GM19397 (cell line): ENCODE measurements around the gene SDK1.
A peak's percentile ranks its signal among the peaks of the same experiment; 100 is the strongest.
"Not testable (repeated sequence)": the region's sequence is repeated elsewhere in the genome, so short reads cannot be mapped to it uniquely, and the experiment has no call there.

ENCODE experiments used
- ATAC-seq: cut with Tn5 transposase; IDR thresholded peaks from one replicate; pipeline ENCODE4 v1.9.1; 2021; ENCODE audit warnings: mild to moderate bottlenecking, moderate library complexity; ENCODE audit not compliant: unreplicated experiment

Gene SDK1

DNA sequence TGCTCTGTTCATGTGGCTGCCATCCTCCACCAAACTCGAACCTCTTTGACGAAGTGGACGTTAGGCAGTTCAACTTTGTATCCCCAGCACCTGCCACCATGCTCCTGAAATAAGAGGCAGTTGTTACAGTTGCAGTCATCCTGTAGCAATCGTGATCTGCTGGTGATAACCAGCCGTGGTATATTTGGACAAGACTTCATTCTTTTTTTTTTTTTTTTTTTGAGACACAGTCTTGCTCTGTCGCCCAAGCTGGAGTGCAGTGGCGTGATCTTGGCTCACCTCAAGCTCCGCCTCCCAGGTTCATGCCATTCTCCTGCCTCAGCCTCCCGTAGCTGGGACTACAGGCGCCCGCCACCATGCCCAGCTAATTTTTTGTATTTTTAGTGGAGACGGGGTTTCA lies 640.7 kb downstream of the SDK1 start:
- not testable (repeated sequence) for ATAC-seq

DNA sequence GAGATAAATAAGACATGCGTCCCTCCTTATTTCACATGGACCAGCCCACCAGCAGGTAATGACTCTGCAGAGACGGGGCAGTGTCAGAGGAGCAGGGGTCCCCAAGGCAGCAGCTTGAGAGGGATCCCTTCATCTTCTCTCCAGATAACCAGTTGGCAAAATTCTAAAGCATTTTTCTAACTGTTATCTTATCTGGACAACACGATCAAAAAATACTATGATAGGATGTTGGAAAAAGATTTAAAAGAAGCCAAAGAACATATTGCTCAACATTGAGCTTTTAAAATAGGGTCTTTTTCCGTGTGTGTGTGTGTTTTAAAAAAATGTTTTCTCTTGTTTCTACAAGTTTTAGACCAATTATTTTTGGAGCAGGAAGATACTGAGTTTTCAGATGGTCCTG lies 641.2 kb downstream of the SDK1 start:
- no peak for ATAC-seq

DNA sequence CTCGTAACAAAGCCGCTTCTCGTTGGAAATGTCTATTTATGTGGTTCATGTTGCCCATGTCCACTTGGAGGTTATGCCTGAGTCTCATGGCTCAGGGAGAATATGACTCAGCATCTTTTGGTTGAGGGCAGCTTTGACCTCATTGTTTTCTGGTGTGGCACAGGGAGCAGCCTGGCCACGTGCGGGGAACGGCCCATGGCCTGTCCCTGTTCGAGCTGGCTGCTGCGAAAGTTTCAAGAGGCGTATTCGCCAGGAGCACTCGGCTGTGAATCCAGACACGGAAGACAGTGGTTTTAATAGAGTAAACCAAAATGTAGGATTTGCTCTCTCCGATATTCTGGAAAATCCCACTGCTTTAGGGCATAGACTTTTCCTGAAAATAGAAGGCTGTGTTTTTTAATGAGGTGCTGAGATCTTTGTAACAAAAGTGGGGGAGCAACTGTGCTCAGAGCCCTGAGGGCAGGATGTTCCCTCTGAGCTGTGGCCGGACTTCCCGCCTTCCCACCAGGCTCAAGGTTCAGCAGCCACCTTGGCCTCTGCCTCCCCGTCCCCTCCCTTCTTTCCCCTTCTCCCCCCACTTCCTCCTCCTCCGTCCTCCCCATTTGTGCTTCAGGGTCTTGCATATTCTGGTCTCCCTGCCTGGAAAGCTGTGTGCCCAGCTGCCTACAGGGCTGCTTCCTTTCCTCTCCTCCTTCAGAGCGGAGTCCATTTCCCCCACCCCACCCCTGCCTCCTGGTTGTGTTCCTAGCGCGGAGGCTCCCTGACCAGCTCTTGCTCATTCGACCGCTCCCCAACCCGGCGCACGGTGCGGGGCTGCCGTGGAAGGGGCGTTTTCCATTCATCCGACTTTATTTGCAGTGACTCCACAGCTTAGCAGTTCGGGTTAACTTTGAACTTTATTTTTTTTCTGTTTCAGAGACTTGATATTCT lies 642.0 kb downstream of the SDK1 start:
- ATAC-seq, result no peak

DNA sequence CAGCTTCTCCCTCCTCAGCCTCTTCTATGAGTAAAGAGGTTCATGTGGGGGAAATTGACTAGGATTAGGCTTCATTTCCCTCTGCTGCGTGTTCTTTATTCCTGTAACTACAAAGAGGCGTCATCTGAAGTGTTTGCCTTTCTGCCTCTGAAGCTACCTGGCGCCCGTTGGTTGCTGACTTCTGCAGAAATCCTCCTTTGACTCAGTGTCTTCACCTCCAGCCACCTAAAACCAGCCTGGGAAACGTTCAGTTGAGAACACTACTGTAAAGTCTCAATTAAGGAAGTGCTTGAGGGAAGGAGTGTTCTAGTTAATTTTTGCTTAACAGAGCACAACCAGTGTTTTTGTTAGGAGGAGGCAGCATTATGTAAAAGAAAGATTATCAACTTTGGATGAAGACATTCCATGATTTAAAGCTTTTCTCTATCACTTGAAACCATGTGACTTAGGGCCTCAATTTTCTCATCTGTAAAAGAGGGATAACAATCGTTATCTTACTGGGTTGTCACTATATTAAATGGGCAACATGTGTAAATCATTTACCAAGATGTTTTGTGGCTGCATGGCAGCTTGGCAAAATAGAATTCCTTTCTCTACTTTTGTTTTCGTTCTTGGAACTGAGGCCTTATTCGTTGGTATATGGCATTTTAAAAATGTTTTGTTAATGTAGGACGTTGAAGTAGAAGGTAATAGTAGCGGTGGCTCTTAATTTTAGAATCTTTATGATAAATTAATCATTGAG lies 642.9 kb downstream of the SDK1 start:
- ATAC-seq, result no peak

DNA sequence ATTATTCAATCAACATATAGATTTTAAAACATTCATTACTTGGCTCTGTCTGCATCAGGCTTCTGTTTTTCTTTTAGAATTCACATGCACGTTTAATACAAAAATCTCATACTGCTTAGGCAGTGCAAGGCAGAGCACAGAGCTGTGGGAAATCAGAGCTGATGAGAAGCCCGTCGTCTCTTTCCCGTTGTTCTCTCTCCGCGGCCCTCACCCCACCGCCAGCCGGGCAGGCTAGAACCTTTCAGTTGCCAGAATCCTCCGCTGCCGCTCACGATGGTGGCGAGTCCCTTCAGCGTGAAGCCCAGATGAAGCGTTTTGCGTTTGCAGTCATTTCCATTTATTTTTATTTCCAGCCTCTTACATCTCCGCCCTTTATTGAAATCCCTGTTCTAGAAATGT lies 648.2 kb downstream of the SDK1 start:
- ATAC-seq, result no peak

DNA sequence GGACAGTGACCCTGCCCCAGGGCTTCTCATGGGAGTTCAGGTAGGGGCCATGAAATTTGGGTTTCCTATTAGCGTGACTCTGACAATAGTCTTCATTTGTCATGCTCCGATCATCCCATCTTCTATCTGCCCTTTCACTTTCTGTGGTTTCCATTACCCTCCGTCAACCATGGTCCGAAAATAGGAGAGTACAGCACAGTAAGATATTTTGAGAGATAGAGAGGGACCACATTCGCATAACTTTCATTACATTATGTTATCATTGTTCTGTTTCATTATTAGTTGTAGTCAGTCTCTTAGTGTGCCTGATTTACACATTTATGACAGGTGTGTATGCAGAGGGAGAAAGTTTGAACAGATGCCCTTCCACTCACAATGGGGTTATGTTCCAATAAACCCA lies 649.2 kb downstream of the SDK1 start:
- ATAC-seq, result peak; percentile 59

DNA sequence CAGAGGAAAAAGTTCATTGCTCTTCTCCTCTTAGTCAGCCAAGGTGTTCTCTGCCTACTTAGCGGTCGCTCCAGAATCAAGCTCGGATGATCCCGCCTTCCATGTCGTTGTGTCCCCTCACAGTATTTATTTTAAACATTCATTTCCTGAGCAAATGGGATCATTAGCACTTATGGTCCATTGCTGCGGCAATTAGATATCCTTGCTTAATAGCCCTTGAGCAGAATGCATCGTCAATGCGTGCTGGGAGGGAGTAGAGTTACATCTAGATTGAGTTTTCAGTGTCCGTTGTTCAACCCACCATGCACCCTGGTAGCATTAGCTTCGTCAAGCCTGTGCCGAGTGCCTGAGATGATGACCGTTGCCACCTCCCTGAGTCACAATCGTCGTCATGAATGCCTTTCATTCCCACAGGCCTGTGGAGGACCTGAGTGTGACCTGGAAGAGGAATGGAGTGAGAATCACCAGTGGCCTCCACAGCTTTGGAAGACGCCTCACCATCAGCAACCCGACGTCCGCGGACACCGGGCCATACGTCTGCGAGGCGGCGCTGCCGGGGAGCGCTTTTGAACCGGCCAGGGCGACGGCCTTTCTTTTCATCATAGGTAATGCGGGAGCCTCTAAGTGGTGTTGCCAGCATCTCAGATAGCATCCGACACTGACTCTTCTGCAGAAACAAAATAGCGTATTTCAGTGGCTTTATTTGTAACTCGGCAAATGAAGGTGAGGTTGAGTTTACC lies 650.4 kb downstream of the SDK1 start:
- ATAC-seq, result no peak

DNA sequence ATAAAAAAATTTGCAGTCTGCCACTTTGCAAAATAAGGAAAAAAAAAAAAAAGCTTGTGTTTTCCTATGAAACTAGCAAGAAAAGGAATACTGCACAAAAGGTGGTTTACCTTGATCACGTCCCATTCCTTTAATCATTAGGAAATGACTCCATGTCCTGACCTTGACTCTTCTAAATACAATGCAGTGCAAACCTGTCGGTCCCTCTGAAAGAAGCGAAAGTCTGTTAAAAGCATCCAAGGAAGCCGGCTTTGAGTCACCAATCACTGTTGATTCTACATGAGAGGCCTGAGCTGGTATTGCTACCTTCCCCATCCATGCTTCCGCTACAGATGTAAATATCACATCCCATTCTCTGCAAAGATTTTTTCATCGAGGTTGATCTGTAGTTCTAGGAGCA lies 652.1 kb downstream of the SDK1 start:
- no peak for ATAC-seq

DNA sequence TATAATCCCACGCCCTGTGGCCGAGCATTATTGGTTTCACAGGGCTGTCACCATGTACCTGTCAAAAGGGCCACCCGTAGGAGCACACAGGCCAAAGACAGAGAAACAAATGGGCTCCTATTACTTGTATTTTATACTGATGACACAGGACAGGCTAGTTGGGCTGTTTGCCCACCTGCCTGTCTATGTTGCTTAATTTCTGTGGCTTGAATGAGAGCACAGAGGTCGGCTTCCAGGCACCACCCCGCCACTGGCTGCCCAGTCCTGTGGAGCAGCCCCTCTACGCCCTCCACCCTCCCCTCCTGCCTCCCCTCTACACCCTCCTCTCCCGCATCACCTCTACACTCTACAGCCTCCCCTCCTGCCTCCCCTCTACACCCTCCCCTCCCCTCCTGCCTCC lies 652.9 kb downstream of the SDK1 start:
- no peak for ATAC-seq

DNA sequence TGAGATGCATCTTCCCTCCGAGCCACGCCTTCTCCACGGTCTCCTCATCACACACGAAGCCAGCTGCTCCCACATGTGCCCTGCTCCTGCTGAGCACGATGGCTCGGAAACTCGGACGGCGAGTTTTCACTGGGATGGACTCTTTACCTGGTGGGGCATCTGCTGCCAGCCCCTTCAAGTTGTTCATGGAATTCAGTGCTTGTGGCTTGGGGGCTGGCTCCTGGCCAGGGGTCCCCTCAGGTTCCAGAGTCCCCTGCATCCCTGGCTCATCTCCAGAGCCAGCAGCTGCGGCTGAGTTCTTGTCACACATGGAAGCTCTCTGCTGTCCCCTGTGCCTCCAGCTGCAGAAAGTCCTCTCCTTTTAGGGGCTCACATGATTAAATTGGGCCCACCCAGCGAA lies 654.0 kb downstream of the SDK1 start:
- ATAC-seq, result no peak

DNA sequence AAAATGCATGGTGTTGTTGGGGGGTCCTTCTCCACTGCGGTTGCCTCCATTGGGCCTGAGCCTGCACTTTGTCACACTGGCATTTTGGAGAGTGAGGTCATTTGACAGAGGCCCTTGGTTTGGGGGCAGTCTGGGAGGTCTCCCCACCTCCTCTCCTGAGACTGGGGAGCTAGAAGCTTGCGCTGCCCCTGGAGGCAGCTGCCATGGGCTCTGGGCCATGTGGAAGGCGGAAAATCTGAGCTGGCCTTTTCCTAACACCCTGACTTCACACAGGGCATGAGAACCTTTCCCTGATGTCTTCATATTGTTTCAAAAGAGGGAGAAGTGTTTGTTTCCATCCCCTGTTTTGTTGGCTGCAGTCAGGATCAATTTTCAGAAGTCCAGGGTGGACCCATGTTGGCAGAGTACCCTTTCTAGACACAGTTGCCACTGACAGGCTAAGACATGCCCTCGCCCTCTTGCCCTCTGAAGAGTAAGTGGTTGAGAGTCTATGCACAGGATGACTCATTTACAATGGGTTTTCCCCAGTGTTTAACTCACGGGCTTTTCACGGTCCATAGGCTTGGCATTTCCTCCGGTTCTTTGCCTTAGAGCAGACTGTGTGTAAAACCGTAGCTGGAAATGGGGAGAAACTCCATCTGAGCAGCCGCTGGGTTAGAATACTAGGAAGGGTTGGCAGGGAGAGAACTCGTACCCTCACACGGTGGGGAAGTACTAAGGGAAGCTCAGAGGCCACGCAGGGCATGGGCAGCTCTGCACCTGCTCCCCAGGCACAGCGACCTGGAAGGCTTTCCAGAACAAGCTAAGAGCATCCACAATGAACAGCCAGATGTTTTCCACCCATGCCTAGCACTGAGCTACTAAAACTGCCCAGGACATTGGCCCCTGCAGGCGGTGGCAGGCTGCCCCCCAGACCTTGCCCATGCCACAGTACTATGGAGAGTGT lies 655.0 kb downstream of the SDK1 start:
- peak; percentile 62 for ATAC-seq

DNA sequence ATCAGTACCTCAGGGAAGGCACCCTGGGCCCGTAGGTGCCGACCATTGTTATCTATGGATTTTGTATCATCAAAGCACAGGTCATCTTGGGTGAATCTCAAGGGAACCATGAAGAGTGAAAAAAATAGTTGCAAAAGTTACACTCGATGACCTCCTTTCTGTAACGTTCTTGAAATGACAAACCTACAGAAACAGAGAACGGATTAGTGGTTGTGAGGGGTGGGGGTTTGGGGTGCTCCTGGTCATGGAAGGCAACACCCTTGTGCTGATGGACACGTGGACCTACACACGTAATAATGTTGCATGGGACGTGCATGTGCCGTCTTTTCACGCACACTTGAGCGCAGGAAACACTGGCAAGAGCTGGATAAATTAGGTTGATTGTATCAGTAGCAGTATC lies 655.9 kb downstream of the SDK1 start:
- ATAC-seq, result peak; percentile 43

DNA sequence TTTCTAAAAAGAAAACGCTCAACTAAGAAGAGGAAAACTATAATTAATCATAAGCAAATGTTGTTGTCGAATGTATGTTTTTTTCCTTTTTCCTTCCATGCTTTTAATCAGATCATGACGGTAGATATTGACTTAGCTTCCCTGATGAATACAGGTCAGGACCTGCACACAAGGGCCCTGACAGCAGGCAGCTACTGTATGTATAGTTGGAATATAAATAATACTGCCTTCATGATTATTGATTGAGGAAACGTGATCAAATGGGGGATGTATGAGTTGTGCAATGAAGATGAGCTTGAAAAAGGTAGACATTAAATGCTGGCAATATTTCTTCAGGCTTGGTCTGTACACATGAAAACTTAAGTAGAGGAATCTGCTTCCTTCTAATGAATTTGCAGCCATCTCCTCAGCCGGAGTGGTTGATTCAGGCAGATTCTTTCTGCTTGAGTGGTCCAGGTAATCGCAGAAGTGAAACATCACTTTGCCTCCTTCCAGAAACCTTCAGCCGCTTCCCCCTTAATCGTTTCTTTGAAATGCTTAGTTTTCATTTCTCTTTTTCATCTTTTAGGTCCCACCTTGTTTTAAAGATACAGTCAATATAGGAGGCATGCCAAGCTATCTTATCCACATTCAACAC lies 656.5 kb downstream of the SDK1 start:
- no peak for ATAC-seq

DNA sequence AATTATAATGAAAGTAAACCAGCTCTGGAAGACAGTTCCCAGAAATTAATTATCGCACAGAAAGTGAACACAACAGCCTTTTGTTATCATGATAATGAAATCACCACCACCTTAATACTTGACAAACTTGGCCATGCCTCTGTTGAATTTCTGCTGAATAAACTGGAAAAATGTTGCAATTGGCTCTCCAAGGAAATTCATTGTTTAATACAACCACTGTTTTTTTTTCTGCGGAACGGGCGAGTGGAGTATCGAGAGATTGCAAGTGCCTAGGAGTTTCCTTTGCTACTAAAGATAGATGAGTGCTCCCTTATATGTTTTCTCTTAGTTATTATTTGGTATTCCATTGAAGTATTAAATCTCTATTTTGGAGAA lies 657.0 kb downstream of the SDK1 start:
- ATAC-seq, result no peak

DNA sequence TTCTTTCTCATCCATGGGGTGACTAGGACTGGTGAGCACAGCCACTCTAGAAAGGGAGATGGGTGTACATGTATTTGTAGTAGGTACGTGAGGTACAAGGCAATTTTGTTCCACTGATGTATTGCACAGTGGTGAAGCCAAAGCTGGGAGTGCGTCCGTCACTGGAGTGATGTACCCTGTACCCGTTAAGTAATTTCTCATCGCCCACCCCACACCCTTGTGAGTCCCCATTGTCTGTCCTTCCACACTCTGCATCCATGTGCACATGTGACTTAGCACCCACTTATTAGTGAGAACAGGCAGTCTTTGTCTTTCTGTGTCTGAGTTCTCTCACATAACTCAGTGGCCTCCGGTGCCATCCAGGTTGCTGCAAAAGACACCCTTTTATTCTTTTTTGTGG lies 658.3 kb downstream of the SDK1 start:
- no peak for ATAC-seq

DNA sequence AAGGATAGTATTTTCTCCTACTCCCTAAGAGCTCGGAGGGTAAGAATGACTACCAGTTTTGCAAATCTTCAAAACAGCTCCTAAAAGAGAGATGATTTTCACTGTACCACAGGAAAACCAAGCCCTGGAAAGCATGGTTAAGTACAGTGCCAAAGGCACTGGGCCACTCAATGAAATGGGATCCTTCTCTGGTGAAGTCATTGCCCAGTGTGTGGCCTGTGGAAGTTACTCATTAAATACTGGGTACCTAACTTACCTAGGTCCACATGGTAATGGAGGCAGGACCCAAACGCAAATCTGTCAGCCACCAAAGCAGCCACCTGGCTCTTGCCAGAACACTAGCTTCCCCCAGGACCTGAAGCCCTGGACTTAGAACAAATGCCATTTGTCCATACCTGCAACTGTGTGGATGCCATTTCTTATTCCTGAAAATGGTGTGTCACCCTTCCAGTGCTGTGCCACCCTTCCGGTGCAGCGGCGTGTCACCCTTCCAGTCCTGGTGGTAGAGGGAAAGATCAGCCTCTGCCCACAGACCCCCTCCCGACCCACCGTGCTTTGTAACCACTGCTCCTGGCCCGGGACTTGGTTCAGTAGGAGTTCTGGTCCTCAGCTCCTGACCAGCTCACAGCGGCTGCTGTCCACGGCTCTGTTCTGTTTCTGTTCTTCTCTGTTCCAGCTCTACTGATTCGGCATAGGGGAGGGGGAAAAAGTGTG lies 659.2 kb downstream of the SDK1 start:
- ATAC-seq, result no peak

DNA sequence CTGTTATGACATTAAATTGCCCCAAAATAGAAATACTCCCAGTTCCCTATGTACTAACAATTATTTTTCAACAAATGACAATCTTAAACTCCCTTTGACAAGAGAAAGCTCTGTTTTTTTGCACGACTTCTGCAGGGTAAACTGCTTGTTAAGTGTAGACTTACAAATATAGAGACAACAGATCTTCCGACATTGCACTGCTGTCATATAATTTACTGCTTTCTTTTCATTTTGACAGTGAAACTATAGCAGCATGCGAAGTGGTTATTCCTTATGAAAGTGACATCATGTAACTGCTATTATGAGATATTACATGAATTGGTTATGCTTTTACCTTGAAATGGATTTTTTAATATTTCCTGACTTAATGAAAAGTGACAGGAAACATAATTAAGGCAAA lies 659.9 kb downstream of the SDK1 start:
- no peak for ATAC-seq

DNA sequence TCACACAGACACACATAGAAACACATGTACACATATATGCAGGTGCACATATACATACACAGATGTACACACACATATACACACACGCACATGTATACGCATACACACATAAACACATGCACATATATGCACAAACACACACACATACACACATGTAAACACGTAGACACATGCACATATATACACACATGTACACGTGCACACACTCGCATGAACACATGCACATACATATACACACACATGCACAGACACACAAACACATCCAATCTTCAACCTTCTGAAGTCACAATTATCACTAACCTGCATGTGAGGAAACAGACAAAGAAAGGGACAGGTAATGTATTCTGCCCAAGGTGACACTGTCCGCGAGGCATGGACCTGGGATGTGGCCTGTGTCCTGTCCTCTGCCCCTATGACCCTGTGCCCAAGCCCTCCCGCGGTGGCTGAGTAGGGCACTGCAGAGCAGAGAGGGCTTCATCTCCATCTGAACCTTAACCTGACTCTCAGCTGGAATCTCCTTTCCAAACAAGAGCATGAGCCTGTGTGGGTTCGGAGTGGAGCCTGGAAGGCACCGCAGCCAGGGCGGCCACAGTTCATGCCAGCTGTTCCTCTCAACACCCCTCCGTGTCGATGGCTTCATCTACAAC lies 660.9 kb downstream of the SDK1 start:
- ATAC-seq, result no peak

DNA sequence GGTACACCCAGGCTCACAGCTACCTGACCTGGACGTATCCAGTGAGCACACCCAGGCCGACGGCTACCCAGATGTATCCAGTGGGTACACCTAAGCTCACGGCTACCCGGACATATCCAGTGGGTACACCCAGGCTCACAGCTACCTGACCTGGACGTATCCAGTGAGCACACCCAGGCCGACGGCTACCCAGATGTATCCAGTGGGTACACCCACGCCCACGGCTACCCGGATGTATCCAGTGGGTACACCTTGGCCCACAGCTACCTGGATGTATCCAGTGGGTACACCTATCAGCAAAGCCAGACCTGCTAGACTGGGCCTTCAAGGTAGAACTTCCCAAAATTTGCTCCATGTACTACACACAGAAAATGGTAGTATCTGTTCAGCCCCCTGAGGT lies 662.7 kb downstream of the SDK1 start:
- ATAC-seq, result not testable (repeated sequence)
